Ramos (cell line): ENCODE results near the gene ZNF362.
"Not testable (repeated sequence)": the region's sequence is repeated elsewhere in the genome, so short reads cannot be mapped to it uniquely, and the experiment has no call there.

Experiments
- in situ Hi-C: fragments of 300-500 bp; cut with MboI; formaldehyde crosslinking; loops from one replicate; pipeline ENCODE4 v1.14.3; 2022; ENCODE audit warnings: low sequenced_read_pairs; ENCODE audit not compliant: unreplicated experiment

ZNF362 gene, protein sequence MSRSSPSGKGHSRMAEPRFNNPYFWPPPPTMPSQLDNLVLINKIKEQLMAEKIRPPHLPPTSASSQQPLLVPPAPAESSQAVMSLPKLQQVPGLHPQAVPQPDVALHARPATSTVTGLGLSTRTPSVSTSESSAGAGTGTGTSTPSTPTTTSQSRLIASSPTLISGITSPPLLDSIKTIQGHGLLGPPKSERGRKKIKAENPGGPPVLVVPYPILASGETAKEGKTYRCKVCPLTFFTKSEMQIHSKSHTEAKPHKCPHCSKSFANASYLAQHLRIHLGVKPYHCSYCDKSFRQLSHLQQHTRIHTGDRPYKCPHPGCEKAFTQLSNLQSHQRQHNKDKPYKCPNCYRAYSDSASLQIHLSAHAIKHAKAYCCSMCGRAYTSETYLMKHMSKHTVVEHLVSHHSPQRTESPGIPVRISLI

DNA sequence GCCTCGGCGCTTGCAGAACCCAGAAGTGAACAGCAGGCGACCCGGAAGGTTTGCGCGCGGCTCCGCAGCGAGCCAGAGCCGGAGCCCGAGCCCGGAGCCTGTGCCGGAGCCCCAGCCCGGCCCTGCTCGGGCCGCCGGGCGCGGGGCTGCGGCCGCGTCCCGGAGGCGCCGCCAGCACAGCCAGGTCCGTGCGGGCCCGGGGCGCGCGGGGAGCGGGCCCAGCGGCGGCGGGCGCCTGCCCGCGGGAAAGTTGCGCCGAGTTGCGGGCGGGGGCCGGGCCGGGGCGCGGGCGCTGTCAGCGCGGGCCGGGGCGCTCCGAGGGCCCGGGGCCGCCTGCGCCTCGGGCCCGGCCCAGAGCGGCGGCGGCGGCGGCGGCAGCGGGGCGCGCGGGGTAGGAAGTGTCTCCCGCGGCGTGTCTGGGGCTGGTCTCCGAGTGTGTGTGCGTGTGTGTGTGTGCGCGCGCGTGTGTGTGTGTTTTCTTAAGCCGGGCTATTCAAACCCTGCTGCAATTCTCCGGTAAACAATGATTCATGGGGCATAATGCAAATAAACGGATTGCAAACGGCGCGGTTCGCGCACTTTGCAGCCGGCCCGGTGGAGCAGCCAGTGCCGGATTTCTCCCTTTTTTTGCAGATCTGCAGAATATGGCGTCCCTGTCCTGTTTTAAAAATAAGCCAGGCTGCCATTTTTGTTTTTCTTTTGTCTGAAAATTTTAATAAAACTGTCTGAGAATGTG is at the start of gene ZNF362:
Gene ZNF362, plus strand, starts transcription at position 22 of the 736 bp plus-strand sequence. CDS start 14,083 bp downstream, outside the sequence.
- in situ Hi-C loops, result no loop called here

DNA sequence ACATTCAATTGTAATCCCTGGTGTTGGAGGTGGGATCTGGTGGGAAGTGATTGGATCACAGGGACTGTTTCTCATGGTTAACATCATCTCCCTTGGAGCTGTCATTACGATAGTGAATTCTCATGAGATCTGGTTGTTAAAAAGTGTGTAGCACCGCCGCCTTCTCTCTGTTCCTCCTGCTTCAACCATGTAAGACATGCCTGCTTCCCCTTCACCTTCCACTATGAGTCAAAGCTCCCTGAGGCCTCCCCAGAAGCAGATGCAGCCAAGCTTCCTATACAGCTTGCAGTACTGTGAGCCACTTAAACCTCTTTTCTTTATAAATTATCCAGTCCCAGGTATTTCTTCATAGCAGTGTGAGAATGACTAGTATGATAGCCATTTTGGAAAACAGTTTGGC is 44.3 kb upstream of the ZNF362 start:
- in situ Hi-C loops, result no loop called here

DNA sequence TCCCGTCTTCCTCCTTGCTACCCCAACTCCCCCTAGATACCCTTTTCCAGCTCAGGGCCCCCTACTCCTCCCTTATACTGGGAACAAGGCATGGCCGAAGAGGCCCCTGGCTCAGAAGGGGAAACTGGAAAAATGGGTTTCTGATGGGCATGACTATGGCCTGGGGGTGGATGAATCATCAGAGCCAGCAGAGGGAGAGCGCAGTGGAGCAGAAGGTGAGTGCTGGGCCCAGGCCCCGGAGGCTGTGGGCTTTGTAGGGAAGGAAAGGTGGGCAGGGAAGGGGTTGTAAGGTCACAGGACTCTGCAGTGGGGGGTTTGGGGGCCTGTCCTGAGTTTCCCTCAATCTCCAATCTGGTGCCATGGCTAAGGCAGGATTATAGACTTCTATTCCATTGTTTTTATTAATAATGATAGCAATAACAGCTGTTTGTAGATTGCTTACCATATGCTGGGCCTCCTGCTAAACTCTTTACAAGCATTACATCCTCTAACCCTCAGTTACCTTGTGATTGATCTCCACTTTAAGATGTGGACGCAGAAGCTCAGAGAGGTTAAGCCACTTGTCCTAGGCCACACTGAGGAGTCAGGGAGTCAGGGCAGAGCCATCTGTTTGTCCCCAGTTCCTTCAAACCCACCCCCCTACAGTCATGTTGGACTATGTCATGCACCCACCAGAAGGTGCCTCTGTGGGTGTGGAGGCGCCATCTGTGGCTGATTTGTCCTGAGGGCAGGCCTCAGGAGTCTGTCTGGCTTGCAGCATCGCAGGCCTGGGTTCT is 36.2 kb upstream of the ZNF362 start:
- in situ Hi-C loops, result no loop called here

DNA sequence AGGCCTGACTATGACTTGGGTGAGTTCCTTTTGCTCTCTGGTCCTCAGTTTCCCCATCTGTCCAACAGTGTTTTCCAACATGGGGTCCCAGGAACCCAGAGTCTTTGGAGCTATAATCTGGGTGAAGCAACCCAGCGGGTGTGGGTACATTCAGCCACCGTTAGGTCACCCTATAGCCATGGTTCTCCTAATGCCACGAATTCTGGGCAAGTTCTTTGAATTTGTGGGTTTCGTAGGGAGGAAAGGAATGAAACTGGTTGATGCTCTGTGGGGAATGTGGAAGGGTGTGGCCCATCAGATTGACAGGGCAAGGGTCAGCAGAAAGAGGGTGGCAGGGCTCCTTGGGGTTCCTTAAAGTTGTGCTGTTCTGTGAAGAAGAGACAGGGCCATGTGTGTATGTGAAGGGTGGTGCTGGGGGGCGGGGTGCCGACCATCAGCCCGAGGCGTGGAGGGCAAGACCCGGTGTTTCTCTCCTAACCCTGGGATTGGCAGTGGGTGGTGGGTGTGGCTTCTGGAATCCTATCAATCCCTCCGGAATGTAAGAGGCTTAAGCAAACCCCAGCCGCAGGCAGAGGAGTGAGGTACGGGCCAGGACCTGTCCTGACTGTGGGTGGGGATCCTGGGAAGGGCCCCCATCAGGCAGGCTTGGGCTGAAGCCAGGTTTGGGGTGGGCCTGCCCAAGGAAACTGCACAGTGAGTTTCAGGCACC is 35.5 kb upstream of the ZNF362 start:
- in situ Hi-C loops, result no loop called here

DNA sequence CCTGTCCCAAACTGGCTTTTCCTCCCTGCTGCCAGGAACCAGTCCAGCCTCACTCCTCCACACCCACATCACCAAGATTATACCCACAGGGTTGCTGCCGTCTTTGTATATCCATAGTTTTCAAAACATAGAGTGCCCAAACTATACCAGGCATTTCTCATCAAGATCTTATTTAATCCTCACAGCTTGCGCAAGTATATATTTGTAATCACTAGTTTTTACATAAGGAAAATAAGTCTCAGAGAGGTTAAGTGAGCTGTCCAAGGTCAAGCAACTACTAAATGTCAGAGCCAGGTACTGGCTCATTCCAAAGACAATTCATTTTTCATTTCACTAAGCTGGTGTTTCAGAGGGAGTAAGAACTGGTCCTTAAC is 34.9 kb upstream of the ZNF362 start:
- in situ Hi-C loops, result no loop called here

DNA sequence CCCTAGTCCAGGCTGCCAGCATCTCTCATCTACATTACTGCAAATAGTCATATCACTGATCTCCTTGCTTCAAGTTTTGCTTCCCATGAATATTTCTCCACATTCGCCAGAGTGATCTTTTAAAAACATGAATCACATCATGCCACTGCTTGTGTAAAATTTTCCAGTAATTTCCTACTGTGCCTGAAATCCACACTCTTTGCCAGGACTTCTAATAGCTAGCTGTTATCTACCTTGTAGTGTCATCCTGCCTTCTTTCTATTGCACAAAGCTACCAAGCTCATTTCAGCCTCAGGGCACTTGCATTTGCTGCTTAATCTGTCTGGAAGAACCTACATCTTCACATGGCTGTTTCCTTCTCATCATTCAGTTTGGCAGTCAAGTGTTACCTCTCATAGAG is 33.9 kb upstream of the ZNF362 start:
- in situ Hi-C loops, result no loop called here

DNA sequence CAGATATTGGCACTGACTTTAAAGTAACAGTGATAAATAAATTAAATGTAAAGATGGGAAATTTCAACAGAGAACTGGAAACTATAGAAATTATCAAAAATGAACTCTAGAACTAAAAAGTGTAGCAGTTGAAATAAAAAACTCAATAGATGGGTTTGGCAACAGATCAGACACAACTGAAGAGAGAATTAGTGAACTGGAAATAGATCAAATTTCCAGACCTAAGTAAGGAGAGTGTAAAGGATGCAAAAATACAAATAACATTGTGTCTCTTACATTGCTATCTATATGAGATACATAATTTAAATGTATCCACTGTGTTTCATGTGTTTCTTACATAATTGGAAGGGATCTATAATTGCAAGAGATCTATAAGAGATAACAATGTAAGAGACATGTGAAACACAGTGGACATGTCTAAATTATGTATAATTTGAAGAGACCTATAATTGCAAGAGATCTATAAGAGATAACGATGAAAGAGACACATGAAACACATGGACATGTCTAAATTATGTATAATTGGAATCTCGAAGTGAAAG is 32.1 kb upstream of the ZNF362 start:
- in situ Hi-C loops, result no loop called here

DNA sequence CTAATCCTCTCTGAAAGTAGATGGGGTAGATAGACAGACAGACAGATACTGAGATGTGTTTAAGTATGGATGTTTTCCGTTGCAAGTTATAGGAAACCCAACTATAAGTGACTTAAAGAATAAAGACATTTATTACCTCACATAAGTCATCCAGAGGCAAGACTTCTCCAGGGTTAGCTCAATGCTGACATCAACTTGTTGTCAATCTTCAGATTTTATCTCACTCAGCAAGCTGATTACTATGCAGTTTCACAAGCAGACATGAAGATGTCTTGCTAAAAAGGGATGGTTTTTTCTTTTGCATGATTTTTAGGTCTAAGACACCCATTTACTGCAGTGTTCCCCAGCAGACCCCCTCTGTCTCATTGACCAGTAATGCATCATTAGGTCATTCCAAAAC is 30.7 kb upstream of the ZNF362 start:
- in situ Hi-C loops, result no loop called here

DNA sequence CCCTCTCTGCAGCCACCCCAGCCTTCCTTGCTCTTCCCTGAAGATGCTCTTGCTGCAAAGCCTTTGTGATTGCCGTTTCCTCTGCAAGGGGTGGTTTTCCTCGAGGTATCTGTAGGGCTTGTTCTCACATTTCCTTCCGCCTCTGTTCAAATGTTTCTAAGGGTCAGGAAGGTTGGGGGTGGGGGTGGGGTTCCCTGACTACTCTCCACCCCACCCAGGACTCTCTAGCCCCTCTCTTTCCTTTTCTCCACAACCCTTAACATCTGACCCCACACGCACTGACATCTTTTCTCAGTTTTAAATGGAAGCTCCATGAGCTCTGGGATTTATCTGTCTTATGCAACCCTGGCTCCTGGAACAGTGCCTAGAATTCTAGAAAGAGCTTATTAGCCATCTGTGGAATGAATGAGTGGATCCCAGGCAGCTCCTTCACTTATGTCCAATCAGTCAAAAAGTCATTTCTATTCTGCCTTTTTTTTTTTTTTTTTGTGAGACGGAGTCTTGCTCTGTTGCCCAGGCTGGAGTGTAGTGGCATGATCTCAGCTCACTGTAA is 27.3 kb upstream of the ZNF362 start:
- in situ Hi-C loops, result no loop called here

DNA sequence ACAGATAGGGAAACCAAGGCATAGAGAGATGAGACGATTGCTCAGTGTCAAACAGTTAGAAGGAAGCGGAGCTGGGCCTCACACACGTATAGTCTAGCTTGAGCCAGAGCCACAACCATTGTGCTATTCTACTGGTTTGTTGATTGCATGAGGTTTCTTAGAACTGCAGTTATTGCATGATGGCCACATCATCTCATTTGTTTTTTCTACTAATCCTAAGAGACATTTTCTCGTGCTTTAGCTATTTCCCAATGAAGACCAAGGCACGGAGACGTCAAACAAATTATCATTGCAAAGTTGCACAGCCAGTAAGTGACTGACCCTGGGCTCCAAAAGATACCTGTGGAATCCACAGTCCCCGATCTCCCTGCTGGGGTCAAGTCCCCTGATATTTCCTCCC is 25.1 kb upstream of the ZNF362 start:
- in situ Hi-C loops, result no loop called here

DNA sequence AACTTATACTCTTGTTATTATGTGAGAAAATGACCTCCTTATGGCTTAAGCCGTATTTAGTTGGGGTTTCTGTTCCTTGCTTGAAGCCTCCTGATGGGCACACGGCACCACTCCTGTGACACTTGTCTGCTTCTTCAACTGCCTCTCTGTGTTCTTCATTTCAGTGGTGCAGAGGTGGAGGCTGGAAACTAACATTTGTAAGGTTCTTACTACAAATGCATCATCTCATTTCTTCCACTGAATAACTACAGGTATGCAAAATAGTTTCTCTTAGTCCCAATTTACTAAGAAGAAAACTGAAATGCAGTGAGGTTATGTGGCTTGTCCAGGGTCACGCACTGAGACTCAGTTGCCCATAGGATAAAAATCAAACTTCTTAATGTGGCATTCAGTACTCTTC is 23.6 kb upstream of the ZNF362 start:
- in situ Hi-C loops, result no loop called here

DNA sequence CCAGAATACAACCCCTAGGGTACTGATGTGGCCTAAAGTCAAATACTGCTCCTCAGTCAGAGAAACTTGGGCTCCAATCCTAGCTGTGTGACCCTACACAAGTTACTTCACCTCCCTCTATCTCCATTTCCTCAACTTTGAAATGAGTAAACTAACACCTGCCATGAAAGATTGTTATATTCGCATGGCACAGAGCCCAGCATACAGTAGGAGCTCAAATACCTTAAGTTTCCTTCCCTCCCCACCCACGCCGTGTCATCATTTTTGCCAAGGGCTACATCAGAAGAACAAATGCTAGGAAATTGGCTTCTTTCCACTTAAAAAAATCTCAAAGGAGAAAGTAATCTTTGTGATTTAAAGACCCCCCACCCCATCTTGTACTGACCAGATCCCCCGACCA is 22.2 kb upstream of the ZNF362 start:
- in situ Hi-C loops, result no loop called here

DNA sequence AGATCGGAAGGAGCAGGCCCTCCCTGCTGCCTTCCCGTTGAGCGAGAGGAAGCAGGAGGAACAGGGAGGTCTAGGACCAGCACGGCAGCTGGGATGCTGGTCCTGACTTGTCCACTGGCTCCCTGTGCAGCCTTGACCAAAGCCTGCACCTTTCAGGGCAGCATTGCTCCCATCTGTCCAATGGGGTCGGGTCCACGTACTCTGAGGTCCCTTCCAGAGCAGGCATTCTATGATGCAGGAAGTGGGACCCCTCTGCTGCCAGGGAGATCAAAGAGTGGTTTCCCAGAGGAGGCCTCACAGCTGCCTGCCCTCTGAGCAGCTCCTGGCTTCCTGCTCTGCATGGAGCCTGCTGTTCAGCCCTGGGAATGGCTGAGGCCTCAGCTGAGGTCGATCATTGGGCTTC is 21.7 kb upstream of the ZNF362 start:
- in situ Hi-C loops, result no loop called here

DNA sequence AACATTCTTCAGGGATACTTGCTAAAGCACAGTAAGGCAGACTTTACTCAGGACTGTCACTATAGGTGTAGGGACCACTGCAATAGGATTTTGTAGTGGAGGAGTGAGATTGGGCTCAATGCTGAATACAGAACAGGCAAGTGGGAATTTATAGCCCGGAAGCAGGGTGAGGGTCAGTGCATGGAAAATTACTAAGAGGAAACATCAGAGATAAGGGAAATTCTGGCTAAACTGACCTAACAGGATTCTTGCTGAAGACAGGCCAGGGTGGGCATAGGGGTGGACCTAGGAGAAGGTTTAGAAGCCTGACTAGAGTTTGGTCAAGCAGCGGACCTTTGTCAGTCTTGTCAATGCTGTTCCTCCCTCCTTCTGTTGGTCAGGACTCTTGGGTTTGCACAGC is 20.8 kb upstream of the ZNF362 start:
- in situ Hi-C loops, result no loop called here

DNA sequence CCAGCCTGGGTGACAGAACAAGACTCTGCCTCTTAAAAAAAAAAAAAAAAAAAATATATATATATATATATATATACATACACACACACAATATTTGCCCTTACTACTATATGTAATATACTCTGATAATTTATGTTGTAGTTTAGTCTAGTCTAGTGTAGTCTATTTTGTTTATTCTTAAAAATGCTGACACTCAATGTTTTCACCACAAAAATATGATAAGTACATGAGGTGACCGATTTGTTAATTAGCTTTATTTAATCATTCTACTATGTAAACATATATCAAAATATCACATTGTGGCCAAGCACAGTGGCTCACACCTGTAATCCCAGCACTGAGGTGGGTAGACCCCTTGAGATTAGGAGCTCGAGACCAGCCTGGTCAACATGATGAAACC is 19.8 kb upstream of the ZNF362 start:
- in situ Hi-C loops, result no loop called here

DNA sequence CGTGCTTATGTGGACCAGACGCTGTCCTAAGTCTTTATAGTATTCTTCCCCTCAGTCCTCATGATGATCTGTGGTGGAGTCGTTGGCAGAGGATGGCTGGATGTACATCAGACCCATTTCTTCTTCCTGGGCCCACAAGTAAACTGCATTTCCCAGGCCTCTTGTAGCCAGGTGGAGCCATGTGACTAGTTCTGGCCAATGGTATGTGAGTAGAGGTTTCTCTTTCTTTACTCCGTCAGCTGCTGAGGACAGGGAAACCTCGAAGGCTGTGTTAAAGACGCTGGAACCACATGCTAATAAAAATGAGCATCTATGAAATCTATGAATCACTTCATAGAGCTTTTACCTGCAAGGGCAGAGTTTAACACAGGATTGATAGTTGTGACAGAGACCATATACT is 18.7 kb upstream of the ZNF362 start:
- in situ Hi-C loops, result no loop called here

DNA sequence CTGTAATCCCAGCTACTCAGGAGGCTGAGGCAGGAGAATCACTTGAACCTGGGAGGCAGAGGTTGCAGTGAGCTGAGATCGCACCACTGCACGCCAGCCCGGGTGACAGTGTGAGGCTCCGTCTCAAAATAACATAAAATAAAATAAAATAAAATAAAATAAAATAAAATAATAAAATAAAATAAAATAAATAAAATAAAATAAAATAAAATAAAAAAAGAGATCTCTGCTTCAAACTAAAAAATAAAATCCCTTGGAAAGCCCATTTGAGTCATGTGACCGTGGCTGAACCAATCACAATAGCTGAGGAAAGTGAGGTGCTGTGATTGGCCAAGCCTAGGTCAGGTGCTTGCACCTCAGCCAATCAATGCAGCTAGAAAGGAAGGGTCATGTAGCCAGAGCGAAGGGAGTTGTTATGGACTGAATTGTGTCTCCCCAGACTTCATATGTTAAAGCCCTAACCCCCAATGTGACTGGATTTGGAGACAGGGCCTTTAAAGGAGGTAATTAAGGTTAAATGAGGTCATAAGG is 18.0 kb upstream of the ZNF362 start:
- in situ Hi-C loops, result not testable (repeated sequence)

DNA sequence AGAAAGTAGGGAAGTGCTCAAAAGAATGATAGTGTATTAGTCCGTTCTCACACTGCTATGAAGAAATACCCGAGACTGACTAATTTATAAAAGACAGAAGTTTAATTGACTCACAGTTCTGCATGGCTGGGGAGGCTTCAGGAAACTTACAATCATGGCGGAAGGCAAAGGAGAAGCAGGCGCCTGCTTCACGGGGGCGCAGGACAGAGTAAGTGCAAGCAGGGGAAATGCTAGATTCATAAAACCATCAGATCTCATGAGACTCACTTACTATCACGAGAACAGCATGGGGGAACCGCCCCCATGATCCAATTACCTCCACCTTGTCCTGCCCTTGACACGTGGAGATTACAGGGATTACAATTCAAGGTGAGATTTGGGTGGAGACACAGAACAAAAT is 16.9 kb upstream of the ZNF362 start:
- in situ Hi-C loops, result not testable (repeated sequence)

DNA sequence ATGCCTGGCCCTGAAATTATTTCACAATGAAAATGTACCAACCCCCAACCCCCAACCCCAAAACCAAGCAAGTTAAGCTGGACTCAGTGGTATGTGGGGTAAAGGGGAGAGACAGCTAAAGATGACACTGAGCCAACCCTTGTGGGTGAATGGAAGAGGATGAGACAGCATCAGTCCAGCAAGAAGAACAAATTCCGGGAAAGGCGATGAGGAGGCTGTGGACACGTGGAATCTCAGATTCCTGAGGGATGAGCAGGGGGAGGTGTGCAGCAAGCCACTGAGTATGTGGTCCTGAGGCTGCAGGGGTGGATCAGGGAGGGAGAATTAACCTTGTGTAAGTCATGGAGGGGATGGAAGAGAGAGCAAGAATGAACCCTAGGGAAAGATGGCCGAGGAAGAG is 14.4 kb upstream of the ZNF362 start:
- in situ Hi-C loops, result no loop called here

DNA sequence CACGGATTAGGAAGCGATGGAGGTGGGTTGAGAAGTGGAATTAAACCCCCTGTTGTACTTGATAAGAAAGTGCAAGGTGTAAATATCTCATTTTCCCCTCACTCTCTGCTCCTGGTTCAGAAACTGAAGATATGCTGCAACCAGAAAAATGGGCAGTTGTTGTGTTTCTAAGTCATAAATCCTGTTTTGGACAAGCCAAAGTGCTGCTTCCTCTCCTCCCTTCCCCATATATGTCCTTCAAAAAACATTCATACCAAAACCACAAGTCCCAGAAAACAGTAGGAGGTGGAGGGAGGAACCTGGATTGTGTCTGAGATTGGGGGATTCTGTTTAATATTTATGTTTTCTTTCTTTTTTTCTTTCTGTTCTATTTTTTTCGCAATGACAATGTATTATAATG is 13.6 kb upstream of the ZNF362 start:
- in situ Hi-C loops, result no loop called here
